HEK293 (cell line): ENCODE measurements around the gene LCE2D.

Experiments used
- MYNN ChIP-seq: fragments of 450-650 bp; formaldehyde crosslinking; IDR thresholded peaks from 2 replicates; pipeline ENCODE4 v1.5.1; 2016; ENCODE audit warnings: missing biosample characterization, missing genetic modification characterization, borderline replicate concordance
- YY1 ChIP-seq: fragments of 450-650 bp; formaldehyde crosslinking; IDR thresholded peaks from 2 replicates; pipeline ENCODE4 v1.5.1; 2018; ENCODE audit warnings: missing biosample characterization, missing genetic modification characterization
- ZFP3 ChIP-seq: fragments of 450-650 bp; formaldehyde crosslinking; IDR thresholded peaks from 2 replicates; pipeline ENCODE4 v1.5.1; 2016; ENCODE audit warnings: low read depth, missing biosample characterization, missing genetic modification characterization
- ZNF561 ChIP-seq: fragments of 450-650 bp; IDR thresholded peaks from 2 replicates; pipeline ENCODE4 v1.5.1; 2018; ENCODE audit warnings: missing biosample characterization, missing genetic modification characterization, borderline replicate concordance
- ZSCAN23 ChIP-seq: fragments of 450-650 bp; formaldehyde crosslinking; IDR thresholded peaks from 2 replicates; pipeline ENCODE4 v1.5.1; 2016; ENCODE audit warnings: missing biosample characterization, missing genetic modification characterization
- TF ChIP-seq, protein P1 (sequence below): fragments of 450-650 bp; formaldehyde crosslinking; IDR thresholded peaks from 2 replicates; pipeline ENCODE4 v1.5.1; 2016; ENCODE audit warnings: missing biosample characterization, missing genetic modification characterization
- TF ChIP-seq, protein P2 (sequence below): fragments of 450-650 bp; formaldehyde crosslinking; IDR thresholded peaks from 2 replicates; pipeline ENCODE4 v1.5.1; 2016; ENCODE audit warnings: missing biosample characterization, missing genetic modification characterization
- TF ChIP-seq, protein P3 (sequence below): fragments of 450-650 bp; formaldehyde crosslinking; IDR thresholded peaks from 2 replicates; pipeline ENCODE4 v1.5.1; 2016; ENCODE audit warnings: missing biosample characterization, missing genetic modification characterization, borderline replicate concordance
- TF ChIP-seq, protein P4 (sequence below): fragments of 450-650 bp; IDR thresholded peaks from 2 replicates; pipeline ENCODE4 v1.5.1; 2018; ENCODE audit warnings: missing biosample characterization, missing genetic modification characterization

DNA sequence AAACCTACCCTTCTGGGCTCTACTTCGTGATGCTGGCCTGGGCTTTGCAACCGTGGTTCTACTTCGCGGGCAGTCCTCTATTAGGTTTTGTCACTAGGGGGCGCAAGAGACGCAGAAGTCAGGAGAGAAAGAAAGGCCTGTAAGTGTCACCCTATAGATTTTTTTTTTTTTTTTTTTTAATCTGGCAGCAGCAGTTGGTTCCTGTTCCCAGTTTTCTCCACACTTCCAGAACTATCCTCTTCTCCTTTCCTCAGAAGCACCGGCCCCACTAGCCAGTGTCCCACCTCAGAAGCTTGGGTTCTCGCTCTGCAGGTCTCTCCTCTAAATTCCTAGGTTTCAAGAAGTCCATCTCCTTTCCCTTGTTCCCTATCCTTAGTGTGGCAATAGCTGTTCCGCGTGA is 9.1 kb upstream of the LCE2D start:
- TF ChIP-seq ZNF561 (tag by site-specific recombination) (no peak), MYNN (tag by site-specific recombination) (no peak), ZSCAN23 (tag by site-specific recombination) (no peak), YY1 (tag by site-specific recombination) (no peak), ZFP3 (tag by site-specific recombination) (no peak)
- TF ChIP-seq, protein P1, sequence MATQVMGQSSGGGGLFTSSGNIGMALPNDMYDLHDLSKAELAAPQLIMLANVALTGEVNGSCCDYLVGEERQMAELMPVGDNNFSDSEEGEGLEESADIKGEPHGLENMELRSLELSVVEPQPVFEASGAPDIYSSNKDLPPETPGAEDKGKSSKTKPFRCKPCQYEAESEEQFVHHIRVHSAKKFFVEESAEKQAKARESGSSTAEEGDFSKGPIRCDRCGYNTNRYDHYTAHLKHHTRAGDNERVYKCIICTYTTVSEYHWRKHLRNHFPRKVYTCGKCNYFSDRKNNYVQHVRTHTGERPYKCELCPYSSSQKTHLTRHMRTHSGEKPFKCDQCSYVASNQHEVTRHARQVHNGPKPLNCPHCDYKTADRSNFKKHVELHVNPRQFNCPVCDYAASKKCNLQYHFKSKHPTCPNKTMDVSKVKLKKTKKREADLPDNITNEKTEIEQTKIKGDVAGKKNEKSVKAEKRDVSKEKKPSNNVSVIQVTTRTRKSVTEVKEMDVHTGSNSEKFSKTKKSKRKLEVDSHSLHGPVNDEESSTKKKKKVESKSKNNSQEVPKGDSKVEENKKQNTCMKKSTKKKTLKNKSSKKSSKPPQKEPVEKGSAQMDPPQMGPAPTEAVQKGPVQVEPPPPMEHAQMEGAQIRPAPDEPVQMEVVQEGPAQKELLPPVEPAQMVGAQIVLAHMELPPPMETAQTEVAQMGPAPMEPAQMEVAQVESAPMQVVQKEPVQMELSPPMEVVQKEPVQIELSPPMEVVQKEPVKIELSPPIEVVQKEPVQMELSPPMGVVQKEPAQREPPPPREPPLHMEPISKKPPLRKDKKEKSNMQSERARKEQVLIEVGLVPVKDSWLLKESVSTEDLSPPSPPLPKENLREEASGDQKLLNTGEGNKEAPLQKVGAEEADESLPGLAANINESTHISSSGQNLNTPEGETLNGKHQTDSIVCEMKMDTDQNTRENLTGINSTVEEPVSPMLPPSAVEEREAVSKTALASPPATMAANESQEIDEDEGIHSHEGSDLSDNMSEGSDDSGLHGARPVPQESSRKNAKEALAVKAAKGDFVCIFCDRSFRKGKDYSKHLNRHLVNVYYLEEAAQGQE (tag by site-specific recombination), result no peak
- TF ChIP-seq, protein P2, sequence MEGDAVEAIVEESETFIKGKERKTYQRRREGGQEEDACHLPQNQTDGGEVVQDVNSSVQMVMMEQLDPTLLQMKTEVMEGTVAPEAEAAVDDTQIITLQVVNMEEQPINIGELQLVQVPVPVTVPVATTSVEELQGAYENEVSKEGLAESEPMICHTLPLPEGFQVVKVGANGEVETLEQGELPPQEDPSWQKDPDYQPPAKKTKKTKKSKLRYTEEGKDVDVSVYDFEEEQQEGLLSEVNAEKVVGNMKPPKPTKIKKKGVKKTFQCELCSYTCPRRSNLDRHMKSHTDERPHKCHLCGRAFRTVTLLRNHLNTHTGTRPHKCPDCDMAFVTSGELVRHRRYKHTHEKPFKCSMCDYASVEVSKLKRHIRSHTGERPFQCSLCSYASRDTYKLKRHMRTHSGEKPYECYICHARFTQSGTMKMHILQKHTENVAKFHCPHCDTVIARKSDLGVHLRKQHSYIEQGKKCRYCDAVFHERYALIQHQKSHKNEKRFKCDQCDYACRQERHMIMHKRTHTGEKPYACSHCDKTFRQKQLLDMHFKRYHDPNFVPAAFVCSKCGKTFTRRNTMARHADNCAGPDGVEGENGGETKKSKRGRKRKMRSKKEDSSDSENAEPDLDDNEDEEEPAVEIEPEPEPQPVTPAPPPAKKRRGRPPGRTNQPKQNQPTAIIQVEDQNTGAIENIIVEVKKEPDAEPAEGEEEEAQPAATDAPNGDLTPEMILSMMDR (tag by site-specific recombination), result 0 out of 2 replicates have a peak, but pooled peaks have one; percentile 35
- TF ChIP-seq, protein P3, sequence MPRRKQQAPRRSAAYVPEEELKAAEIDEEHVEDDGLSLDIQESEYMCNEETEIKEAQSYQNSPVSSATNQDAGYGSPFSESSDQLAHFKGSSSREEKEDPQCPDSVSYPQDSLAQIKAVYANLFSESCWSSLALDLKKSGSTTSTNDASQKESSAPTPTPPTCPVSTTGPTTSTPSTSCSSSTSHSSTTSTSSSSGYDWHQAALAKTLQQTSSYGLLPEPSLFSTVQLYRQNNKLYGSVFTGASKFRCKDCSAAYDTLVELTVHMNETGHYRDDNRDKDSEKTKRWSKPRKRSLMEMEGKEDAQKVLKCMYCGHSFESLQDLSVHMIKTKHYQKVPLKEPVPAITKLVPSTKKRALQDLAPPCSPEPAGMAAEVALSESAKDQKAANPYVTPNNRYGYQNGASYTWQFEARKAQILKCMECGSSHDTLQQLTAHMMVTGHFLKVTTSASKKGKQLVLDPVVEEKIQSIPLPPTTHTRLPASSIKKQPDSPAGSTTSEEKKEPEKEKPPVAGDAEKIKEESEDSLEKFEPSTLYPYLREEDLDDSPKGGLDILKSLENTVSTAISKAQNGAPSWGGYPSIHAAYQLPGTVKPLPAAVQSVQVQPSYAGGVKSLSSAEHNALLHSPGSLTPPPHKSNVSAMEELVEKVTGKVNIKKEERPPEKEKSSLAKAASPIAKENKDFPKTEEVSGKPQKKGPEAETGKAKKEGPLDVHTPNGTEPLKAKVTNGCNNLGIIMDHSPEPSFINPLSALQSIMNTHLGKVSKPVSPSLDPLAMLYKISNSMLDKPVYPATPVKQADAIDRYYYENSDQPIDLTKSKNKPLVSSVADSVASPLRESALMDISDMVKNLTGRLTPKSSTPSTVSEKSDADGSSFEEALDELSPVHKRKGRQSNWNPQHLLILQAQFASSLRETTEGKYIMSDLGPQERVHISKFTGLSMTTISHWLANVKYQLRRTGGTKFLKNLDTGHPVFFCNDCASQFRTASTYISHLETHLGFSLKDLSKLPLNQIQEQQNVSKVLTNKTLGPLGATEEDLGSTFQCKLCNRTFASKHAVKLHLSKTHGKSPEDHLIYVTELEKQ, result no peak
- TF ChIP-seq, protein P4, sequence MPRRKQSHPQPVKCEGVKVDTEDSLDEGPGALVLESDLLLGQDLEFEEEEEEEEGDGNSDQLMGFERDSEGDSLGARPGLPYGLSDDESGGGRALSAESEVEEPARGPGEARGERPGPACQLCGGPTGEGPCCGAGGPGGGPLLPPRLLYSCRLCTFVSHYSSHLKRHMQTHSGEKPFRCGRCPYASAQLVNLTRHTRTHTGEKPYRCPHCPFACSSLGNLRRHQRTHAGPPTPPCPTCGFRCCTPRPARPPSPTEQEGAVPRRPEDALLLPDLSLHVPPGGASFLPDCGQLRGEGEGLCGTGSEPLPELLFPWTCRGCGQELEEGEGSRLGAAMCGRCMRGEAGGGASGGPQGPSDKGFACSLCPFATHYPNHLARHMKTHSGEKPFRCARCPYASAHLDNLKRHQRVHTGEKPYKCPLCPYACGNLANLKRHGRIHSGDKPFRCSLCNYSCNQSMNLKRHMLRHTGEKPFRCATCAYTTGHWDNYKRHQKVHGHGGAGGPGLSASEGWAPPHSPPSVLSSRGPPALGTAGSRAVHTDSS, result no peak
